Measurements from ENCODE around the gene GLDN.

DNA sequence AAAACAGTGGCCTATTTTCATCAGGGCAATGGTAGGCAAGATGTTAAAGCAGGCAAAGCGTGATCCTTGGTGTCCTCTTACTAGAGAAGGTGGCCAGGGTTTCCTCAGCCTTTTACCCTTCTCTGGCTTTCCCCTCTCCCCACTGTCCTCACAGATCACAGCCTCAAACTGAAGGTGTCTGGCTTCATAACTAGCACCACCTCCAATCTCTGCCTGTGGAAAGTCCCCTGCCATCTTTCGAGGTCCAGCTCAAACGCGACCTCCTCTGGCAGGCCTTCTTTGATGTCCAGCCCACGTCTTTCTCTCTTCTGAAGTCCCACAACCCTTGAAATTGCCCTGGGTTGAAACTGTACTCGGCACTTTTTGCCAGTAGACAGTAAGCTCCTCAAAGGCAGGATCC is 39.0 kb upstream of the GLDN start:
- TF ChIP-seq, protein P1, sequence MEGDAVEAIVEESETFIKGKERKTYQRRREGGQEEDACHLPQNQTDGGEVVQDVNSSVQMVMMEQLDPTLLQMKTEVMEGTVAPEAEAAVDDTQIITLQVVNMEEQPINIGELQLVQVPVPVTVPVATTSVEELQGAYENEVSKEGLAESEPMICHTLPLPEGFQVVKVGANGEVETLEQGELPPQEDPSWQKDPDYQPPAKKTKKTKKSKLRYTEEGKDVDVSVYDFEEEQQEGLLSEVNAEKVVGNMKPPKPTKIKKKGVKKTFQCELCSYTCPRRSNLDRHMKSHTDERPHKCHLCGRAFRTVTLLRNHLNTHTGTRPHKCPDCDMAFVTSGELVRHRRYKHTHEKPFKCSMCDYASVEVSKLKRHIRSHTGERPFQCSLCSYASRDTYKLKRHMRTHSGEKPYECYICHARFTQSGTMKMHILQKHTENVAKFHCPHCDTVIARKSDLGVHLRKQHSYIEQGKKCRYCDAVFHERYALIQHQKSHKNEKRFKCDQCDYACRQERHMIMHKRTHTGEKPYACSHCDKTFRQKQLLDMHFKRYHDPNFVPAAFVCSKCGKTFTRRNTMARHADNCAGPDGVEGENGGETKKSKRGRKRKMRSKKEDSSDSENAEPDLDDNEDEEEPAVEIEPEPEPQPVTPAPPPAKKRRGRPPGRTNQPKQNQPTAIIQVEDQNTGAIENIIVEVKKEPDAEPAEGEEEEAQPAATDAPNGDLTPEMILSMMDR (conservative IDR thresholded peaks at IDR 0.05; ENCODE audit: low read depth, low read length): no peak
- TF ChIP-seq EZH2 (IDR thresholded peaks at IDR 0.05; ENCODE audit: low read length, unreplicated experiment) (no peak), EZH2phosphoT487 (IDR thresholded peaks at IDR 0.05; ENCODE audit: borderline replicate concordance, low read length) (no peak)
